NK-92 treated with Interleukin-12 subunit alpha and Interleukin-12 subunit beta, amount 100 ng/mL, for 24 hours (cell line): ENCODE measurements around the gene SPATA32.

Source experiments
- DNase-seq: peaks from one replicate; lab custom pipeline; 2025; lab: John Stamatoyannopoulos, UW

SPATA32 gene

GRCh38 chr17:45228763-45229539, 32.9 kb downstream of the SPATA32 start:
- no peak for DNase-seq

- no peak for DNase-seq
Observed at GRCh38 chr17:45227926-45228762, 33.8 kb downstream of the SPATA32 start.

- peak; percentile 43 for DNase-seq
Observed at GRCh38 chr17:45227101-45227925, 34.6 kb downstream of the SPATA32 start.

- no peak for DNase-seq
Observed at GRCh38 chr17:45226576-45226975, 35.3 kb downstream of the SPATA32 start.

- DNase-seq: peak; percentile 98
Observed at GRCh38 chr17:45225964-45226530, 35.8 kb downstream of the SPATA32 start.

- peak; percentile 58 for DNase-seq
Observed at GRCh38 chr17:45225051-45225700, 36.7 kb downstream of the SPATA32 start.

- no peak for DNase-seq
Observed at GRCh38 chr17:45224671-45225050, 37.2 kb downstream of the SPATA32 start.

- peak; percentile 38 for DNase-seq
Observed at GRCh38 chr17:45223539-45224528, 38.1 kb downstream of the SPATA32 start.

GRCh38 chr17:45222996-45223538, 38.8 kb downstream of the SPATA32 start:
- DNase-seq: no peak

- DNase-seq: peak; percentile 44
Observed at GRCh38 chr17:45222289-45222995, 39.5 kb downstream of the SPATA32 start.

- no peak for DNase-seq
Observed at GRCh38 chr17:45222014-45222288, 39.9 kb downstream of the SPATA32 start.

GRCh38 chr17:45221081-45222013, 40.5 kb downstream of the SPATA32 start, which contains the start of gene FMNL1:
Gene FMNL1 (plus strand): TSS chr17:45221885. CDS start chr17:45222125, 240 bp downstream.
- peak; percentile 69 for DNase-seq

GRCh38 chr17:45220079-45220478, 41.8 kb downstream of the SPATA32 start:
- no peak for DNase-seq

- peak; percentile 49 for DNase-seq
Observed at GRCh38 chr17:45218895-45219661, 42.8 kb downstream of the SPATA32 start.
